Bronchial epithelial cell (primary cell): ENCODE data around the gene MYO1C. TPM values are rescaled to one million over a fixed set of nuclear protein-coding genes. Genes with fewer than 3 reads are reported as not detected.
A peak's percentile ranks its signal among the peaks of the same experiment; 100 is the strongest.

Experiments
- DNase-seq: peaks from one replicate; pipeline ENCODE4 v3.0.0-alpha.2; 2010; ENCODE audit warnings: low read depth
- FAIRE-seq: peaks from 2 replicates; lab custom pipeline; 2011; peaks lifted over from hg19 to GRCh38; lab: Jason Lieb, UNC
- H3K27me3 ChIP-seq: 2 replicates; pipeline ENCODE4 v1.5.1; 2011; ENCODE audit warnings: low read length; ENCODE audit not compliant: control insufficient read depth, insufficient read depth
- H3K36me3 ChIP-seq: 2 replicates; pipeline ENCODE4 v1.5.1; 2011; ENCODE audit warnings: low read length; ENCODE audit not compliant: control insufficient read depth, insufficient read depth
- H3K4me3 ChIP-seq: 2 replicates; pipeline ENCODE4 v1.5.1; 2011; ENCODE audit warnings: mild to moderate bottlenecking, low read depth, low read length, control low read depth
- total RNA-seq: library from RNA; depleted of rRNA; stranded (reverse); fragments of >200 nt; gene quantifications from 2 replicates; pipeline ENCODE4 v1.2.1, GENCODE V29; 2014
- TF ChIP-seq, protein P1 (sequence below): IDR thresholded peaks from 2 replicates; pipeline ENCODE4 v1.5.1; 2011; ENCODE audit warnings: mild to moderate bottlenecking, moderate library complexity, low read length, control low read depth, inconsistent platforms; ENCODE audit not compliant: insufficient read depth, severe bottlenecking

Gene MYO1C
- total RNA-seq, 1 donor from 2014 or later: 80.3 TPM

DNA sequence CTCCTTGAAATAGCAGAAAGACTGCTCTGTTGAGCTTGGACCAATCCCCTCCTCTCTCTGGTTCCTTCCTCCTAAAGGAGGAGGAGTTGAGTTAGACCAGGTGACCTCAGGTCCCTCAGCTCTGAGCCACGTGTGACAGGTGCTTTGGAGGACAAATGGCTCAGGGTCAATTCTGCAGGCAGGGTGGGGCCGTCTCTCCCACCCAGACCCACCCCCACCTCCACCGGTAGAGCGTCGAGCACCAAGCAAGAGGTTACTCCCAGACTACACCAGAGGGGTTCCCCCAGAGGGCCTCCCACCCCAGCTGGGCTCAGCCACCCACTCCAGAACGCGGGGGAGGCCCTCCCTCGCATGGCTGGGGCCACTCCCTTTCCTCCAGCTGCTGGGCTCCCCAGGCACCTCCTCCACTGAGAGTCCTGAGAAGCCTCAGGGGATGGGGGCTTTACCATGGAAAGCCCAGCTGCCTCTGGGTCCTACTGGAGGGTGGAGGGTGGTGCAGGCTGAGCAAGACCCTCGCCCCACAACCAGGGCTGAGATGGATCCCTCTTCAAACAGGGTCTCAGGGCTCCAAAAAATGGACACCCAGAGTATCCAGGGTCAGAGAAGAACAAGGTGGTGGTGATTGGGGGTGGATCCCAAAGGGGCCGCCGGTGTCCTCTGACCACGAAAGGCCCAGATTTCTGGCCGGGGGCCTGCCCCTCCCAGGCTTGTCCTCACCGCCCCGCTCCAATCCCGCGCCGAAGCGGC lies 7.6 kb downstream of the MYO1C start:
- no peak for FAIRE-seq
- DNase-seq: peak; percentile 42
- TF ChIP-seq, protein P1, sequence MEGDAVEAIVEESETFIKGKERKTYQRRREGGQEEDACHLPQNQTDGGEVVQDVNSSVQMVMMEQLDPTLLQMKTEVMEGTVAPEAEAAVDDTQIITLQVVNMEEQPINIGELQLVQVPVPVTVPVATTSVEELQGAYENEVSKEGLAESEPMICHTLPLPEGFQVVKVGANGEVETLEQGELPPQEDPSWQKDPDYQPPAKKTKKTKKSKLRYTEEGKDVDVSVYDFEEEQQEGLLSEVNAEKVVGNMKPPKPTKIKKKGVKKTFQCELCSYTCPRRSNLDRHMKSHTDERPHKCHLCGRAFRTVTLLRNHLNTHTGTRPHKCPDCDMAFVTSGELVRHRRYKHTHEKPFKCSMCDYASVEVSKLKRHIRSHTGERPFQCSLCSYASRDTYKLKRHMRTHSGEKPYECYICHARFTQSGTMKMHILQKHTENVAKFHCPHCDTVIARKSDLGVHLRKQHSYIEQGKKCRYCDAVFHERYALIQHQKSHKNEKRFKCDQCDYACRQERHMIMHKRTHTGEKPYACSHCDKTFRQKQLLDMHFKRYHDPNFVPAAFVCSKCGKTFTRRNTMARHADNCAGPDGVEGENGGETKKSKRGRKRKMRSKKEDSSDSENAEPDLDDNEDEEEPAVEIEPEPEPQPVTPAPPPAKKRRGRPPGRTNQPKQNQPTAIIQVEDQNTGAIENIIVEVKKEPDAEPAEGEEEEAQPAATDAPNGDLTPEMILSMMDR: no peak

DNA sequence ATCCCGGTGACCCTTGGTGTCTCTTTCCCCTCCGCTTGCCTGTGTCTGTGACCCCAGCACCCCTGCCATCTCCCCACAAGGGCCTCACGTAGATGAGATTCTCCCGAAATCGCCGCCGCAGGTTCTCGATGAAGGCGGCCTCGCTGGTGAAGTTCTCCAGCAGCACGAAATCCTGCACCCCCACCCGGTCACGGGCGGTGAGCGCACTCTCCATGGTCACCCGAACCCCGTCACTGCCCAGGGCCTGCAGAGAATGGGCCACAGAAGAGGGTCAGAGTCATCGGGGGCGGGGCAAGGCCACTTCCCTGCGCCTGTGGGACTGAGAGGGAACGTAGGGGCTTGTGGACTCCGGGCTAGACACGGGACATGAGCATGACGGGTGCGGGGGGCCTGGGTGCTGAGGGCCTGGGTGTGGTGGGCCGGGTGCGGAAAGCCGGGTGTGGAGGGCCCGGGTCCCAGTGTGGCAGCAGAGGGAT lies 8.4 kb downstream of the MYO1C start:
- H3K36me3 ChIP-seq: peaks cover 32% of the 10 kb centered on the region
- TF ChIP-seq, protein P1: no peak
- DNase-seq (no peak), FAIRE-seq (no peak)
- no peak overlapping the region for H3K4me3 ChIP-seq
- no peaks in the 10 kb centered on the region for H3K27me3 ChIP-seq

More for the DNA sequence above, 7.6 kb downstream of the MYO1C start:
- H3K27me3 ChIP-seq: no peaks in the 10 kb centered on the region
- H3K4me3 ChIP-seq: peak overlapping the region; percentile 65
- H3K36me3 ChIP-seq: peaks cover 26% of the 10 kb centered on the region

DNA sequence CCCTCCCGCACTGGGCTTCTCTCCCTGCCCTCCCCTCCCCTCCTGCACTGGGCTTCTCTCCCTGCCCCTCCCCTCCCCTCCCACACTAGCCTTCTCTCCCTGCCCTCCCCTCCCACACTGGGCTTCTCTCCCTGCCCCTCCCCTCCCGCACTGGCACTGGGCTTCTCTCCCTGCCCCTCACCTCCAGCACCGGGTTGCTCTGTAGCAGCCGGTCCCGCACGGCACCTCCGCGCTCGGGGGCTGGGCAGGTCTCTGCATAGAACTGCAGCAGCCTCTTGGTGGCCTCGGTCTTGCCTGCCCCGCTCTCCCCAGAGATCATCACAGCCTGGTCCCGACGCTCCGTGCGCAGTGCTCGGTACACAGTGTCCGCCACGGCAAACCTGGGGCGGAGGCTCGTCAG lies 9.8 kb downstream of the MYO1C start:
- Histone ChIP-seq H3K27me3 (no peaks in the 10 kb centered on the region), H3K4me3 (no peak overlapping the region), H3K36me3 (peaks cover 41% of the 10 kb centered on the region)
- TF ChIP-seq, protein P1: no peak
- FAIRE-seq: no peak
- no peak for DNase-seq

DNA sequence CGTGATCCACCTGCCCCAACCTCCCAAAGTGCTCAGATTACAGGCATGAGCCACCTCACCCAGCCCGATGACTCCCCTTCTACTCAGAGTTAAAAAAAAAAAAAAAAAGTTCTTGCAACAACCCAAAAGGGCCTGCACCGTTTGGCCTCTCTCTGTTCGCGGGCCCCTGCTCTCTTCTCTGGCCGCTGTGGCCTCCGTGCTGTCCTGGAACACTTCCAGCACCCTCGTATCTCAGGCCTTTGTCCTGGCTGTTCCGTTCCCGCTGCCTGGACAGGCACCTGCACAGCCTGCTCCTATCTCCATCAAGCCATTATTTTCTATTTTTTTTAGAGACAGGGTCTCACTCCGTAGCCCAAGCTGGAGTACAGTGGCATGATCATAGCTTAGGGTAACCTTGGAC lies 10.8 kb downstream of the MYO1C start:
- no peak for FAIRE-seq
- Histone ChIP-seq H3K4me3 (no peak overlapping the region), H3K27me3 (no peaks in the 10 kb centered on the region), H3K36me3 (peaks cover 48% of the 10 kb centered on the region)
- DNase-seq: no peak
- TF ChIP-seq, protein P1: no peak

DNA sequence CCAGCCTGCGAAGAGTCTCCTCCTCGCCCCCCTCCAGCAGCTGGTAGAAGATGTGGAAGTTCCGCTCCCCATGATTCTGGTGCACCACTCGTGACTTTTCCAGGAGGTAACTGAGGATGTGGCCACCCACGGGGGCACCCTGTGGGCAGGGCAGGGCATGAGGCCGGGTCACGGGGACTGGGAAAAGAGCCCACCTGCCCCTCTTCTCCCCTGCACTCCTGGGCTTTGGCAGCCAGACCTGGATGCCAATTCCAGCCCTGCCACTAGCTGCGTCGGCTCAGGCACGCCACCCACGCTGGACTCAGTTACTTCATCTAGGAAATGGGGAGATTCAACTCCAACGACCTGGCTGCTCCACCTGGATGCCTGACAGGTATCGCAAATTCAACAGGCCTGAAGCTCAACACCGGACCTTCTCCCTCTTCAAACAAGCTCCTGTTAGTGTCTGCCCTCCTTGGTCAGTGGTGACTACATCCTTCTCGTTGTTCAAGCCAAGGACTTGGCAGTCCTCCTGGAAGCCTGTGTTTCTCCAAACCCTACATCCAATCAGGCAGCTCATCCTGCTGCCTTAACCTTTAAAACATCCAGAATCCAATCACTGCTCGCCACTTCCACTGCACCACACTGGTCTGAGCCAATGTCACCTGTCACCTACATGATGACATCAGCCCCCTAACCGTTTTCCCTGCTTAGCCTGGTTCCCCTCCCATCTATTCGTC lies 11.6 kb downstream of the MYO1C start:
- no peaks in the 10 kb centered on the region for H3K27me3 ChIP-seq
- peaks cover 51% of the 10 kb centered on the region for H3K36me3 ChIP-seq
- TF ChIP-seq, protein P1: no peak
- DNase-seq (no peak), FAIRE-seq (peak; percentile 89)
- no peak overlapping the region for H3K4me3 ChIP-seq
